ENCODE results near the gene FBRS. TPM values are rescaled to one million over a fixed set of nuclear protein-coding genes. Genes with fewer than 3 reads are reported as not detected.

FBRS gene
- total and polyA plus RNA-seq, 7 donors: 12.5 to 61.6 (median 28.1) TPM

DNA sequence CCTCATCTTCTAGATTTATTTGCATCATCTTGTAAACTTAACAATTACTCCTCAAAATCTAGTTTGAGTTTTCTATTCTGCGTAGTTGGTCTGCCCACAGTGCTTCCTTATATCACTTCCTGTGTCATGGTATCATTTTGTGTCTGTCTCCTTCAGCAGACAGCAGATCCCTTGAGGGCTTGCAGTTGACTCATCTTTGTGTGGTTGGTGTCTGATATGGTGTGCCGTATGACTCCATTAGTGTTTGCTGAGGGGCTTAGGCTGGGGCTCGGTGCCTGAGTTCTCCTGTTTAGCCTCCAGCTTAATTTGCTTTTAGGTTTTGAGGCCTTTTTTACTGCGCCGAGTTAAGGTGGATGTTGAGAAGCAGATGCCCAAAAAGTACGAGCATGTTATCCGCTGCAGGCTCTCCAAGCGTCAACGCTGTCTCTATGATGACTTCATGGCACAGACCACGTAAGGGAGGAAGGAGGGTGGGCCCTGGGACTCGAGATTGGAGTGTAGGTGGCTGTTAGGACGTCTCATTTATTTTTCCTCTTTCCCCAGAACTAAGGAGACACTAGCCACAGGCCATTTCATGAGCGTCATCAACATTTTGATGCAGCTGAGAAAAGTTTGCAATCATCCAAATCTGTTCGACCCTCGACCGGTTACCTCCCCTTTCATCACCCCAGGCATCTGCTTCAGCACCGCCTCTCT lies 57.7 kb downstream of the FBRS start:
- intact Hi-C loops (cut with DNase I): no loop called here
- Histone ChIP-seq H3K27me3 (no peaks in the 10 kb centered on the region), H3K9me3 (no peaks in the 10 kb centered on the region), H3K4me3 (no peak overlapping the region), H3K27ac (peak overlapping the region in 1 of 4 donors; percentile 11), H3K4me1 (peaks cover 0 to 4% (median 0%) of the 10 kb centered on the region in 4 donors), H3K36me3 (peaks cover 41 to 100% (median 84%) of the 10 kb centered on the region in 4 donors)
- WGBS, 2 donors: 84 to 88% methylated on average over 17 of the region's 17 CpGs
- TF ChIP-seq POLR2A (IDR thresholded peaks at IDR 0.05) (no peak), EP300 (IDR thresholded peaks at IDR 0.05) (no peak), POLR2AphosphoS5 (IDR thresholded peaks at IDR 0.05) (no peak)
- TF ChIP-seq, protein P1, sequence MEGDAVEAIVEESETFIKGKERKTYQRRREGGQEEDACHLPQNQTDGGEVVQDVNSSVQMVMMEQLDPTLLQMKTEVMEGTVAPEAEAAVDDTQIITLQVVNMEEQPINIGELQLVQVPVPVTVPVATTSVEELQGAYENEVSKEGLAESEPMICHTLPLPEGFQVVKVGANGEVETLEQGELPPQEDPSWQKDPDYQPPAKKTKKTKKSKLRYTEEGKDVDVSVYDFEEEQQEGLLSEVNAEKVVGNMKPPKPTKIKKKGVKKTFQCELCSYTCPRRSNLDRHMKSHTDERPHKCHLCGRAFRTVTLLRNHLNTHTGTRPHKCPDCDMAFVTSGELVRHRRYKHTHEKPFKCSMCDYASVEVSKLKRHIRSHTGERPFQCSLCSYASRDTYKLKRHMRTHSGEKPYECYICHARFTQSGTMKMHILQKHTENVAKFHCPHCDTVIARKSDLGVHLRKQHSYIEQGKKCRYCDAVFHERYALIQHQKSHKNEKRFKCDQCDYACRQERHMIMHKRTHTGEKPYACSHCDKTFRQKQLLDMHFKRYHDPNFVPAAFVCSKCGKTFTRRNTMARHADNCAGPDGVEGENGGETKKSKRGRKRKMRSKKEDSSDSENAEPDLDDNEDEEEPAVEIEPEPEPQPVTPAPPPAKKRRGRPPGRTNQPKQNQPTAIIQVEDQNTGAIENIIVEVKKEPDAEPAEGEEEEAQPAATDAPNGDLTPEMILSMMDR (IDR thresholded peaks at IDR 0.05): no peak
- DNase-seq: no peak

DNA sequence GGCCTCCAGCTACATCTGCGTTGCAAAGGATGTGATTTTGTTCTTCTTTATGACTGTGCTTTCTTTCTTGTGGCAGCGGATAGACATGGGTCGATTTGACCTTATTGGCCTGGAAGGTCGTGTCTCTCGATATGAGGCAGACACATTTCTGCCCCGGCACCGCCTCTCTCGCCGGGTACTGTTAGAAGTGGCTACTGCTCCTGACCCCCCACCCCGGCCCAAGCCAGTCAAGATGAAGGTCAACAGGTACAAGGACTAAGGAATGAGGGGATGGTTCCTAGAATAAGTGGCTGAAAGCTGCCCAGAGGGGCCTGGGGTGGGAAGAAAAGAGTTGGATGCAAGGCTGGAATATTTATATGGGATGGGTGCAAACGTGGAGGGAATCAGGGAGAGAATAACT lies 61.9 kb downstream of the FBRS start:
- TF ChIP-seq POLR2A (IDR thresholded peaks at IDR 0.05) (no peak), POLR2AphosphoS5 (IDR thresholded peaks at IDR 0.05) (no peak), EP300 (IDR thresholded peaks at IDR 0.05) (no peak)
- TF ChIP-seq, protein P1 (IDR thresholded peaks at IDR 0.05): no peak
- H3K9me3 ChIP-seq: no peaks in the 10 kb centered on the region
- no peaks in the 10 kb centered on the region for H3K4me1 ChIP-seq
- H3K27me3 ChIP-seq: no peaks in the 10 kb centered on the region
- no peak overlapping the region for H3K4me3 ChIP-seq
- WGBS, 2 donors: 88 to 93% methylated on average over 11 of the region's 11 CpGs
- no peak for DNase-seq
- H3K27ac ChIP-seq: no peak overlapping the region
- peaks cover 42 to 100% (median 86%) of the 10 kb centered on the region in 4 donors for H3K36me3 ChIP-seq
- intact Hi-C loops (cut with DNase I): no loop called here

Small RNA genes within 50 kb of the gene (small RNA-seq; reads per million reads assigned to genes)
- gene AC093249.1 (0 reads per million in 3 donors), gene RNU6-1043P (0 reads per million in 3 donors), gene RNU6-416P (0 reads per million in 3 donors), gene SNORA30 (0.43 to 0.72 (median 0.44) reads per million in 3 donors)

Other genes with a start within 250 kb of the FBRS start
- gene DCTPP1, start 228.4 kb upstream of the FBRS start, total RNA-seq: 10 to 100 TPM; 10.5 to 19.9 (median 16.5) TPM
- gene DCTPP1, start 228.4 kb upstream of the FBRS start, polyA plus RNA-seq: 100 to 1,000 TPM; 140 to 175 (median 156) TPM
- gene SEPHS2, start 212.6 kb upstream of the FBRS start, total RNA-seq: 10 to 100 TPM; 25.0 to 32.3 (median 25.3) TPM
- gene SEPHS2, start 212.6 kb upstream of the FBRS start, polyA plus RNA-seq: 100 to 1,000 TPM in 2 of 3 donors, 10 to 100 TPM in 1; 80.5 to 213 (median 175) TPM
- 1 to 10 TPM; 1.1 to 3.8 (median 2.6) TPM for gene ITGAL, start 185.7 kb upstream of the FBRS start, total RNA-seq
- gene ITGAL, start 185.7 kb upstream of the FBRS start, polyA plus RNA-seq: 10 to 100 TPM in 1 of 3 donors, 1 to 10 TPM in 1, under 1 TPM in 1; 0.60 to 20.7 (median 2.8) TPM
- 10 to 100 TPM; 32.4 to 55.9 (median 42.7) TPM for gene ZNF768, start 131.9 kb upstream of the FBRS start, total RNA-seq
- 10 to 100 TPM; 46.2 to 61.0 (median 54.8) TPM for gene ZNF768, start 131.9 kb upstream of the FBRS start, polyA plus RNA-seq
- 10 to 100 TPM; 10.3 to 15.5 (median 13.1) TPM for gene ZNF747, start 123.6 kb upstream of the FBRS start, total RNA-seq
- 10 to 100 TPM in 1 of 3 donors, 1 to 10 TPM in 2; 6.0 to 12.0 (median 8.3) TPM for gene ZNF747, start 123.6 kb upstream of the FBRS start, polyA plus RNA-seq
- 1 to 10 TPM; 6.1 to 8.6 (median 8.1) TPM for gene ZNF764, start 100.1 kb upstream of the FBRS start, total RNA-seq
- 1 to 10 TPM; 3.5 to 7.7 (median 4.8) TPM for gene ZNF764, start 100.1 kb upstream of the FBRS start, polyA plus RNA-seq
- gene ZNF688, start 86.7 kb upstream of the FBRS start, total RNA-seq: 10 to 100 TPM; 21.9 to 32.8 (median 25.4) TPM
- gene ZNF688, start 86.7 kb upstream of the FBRS start, polyA plus RNA-seq: 10 to 100 TPM; 16.7 to 22.8 (median 18.0) TPM
- gene ZNF785, start 72.7 kb upstream of the FBRS start, total RNA-seq: 10 to 100 TPM in 1 of 4 donors, 1 to 10 TPM in 3; 5.9 to 19.9 (median 7.9) TPM
- 1 to 10 TPM in 2 of 3 donors, under 1 TPM in 1; 0.92 to 9.5 (median 2.4) TPM for gene ZNF785, start 72.7 kb upstream of the FBRS start, polyA plus RNA-seq
- 10 to 100 TPM in 1 of 4 donors, 1 to 10 TPM in 3; 7.9 to 10.3 (median 9.8) TPM for gene ZNF689, start 48.0 kb upstream of the FBRS start, total RNA-seq
- 1 to 10 TPM; 3.6 to 5.2 (median 4.9) TPM for gene ZNF689, start 48.0 kb upstream of the FBRS start, polyA plus RNA-seq
- 10 to 100 TPM; 20.8 to 37.5 (median 29.4) TPM for gene PRR14, start 7.5 kb upstream of the FBRS start, total RNA-seq
- 10 to 100 TPM; 28.8 to 51.4 (median 38.4) TPM for gene PRR14, start 7.5 kb upstream of the FBRS start, polyA plus RNA-seq
- 10 to 100 TPM; 13.2 to 39.1 (median 23.4) TPM for gene SRCAP, start 40.7 kb downstream of the FBRS start, total RNA-seq
- gene SRCAP, start 40.7 kb downstream of the FBRS start, polyA plus RNA-seq: 10 to 100 TPM in 1 of 3 donors, 1 to 10 TPM in 2; 2.4 to 37.3 (median 9.0) TPM
- 10 to 100 TPM; 20.1 to 28.5 (median 23.7) TPM for gene PHKG2, start 90.0 kb downstream of the FBRS start, total RNA-seq
- 10 to 100 TPM; 19.2 to 45.0 (median 23.8) TPM for gene PHKG2, start 90.0 kb downstream of the FBRS start, polyA plus RNA-seq
- gene CFAP119, start 103.6 kb downstream of the FBRS start, total RNA-seq: 1 to 10 TPM in 3 of 4 donors, under 1 TPM in 1; 0.82 to 2.8 (median 1.7) TPM
- 10 to 100 TPM in 1 of 3 donors, 1 to 10 TPM in 1, not detected in 1; 3.7 to 11.9 TPM for gene CFAP119, start 103.6 kb downstream of the FBRS start, polyA plus RNA-seq
- gene RNF40, start 103.9 kb downstream of the FBRS start, total RNA-seq: 10 to 100 TPM; 48.1 to 53.9 (median 49.6) TPM
- gene RNF40, start 103.9 kb downstream of the FBRS start, polyA plus RNA-seq: 10 to 100 TPM; 34.8 to 79.3 (median 48.6) TPM
- 10 to 100 TPM in 2 of 4 donors, 1 to 10 TPM in 2; 8.4 to 12.1 (median 10.3) TPM for gene ZNF629, start 128.8 kb downstream of the FBRS start, total RNA-seq
- gene ZNF629, start 128.8 kb downstream of the FBRS start, polyA plus RNA-seq: 1 to 10 TPM; 3.0 to 6.9 (median 3.5) TPM
- 10 to 100 TPM; 45.7 to 63.1 (median 55.2) TPM for gene BCL7C, start 235.6 kb downstream of the FBRS start, total RNA-seq
- gene BCL7C, start 235.6 kb downstream of the FBRS start, polyA plus RNA-seq: 10 to 100 TPM; 27.9 to 42.0 (median 30.7) TPM
- gene CTF1, start 238.2 kb downstream of the FBRS start, total RNA-seq: 1 to 10 TPM; 2.3 to 6.9 (median 4.9) TPM
- gene CTF1, start 238.2 kb downstream of the FBRS start, polyA plus RNA-seq: 1 to 10 TPM in 2 of 3 donors, under 1 TPM in 1; 0.46 to 3.6 (median 1.5) TPM